Measurements from ENCODE around the gene SPRED1.

GRCh38 chr15:38391191-38391590 lies 138.6 kb downstream of the SPRED1 start:
- TF ChIP-seq POLR2A (IDR thresholded peaks at IDR 0.05) (no peak), CTCF (IDR thresholded peaks at IDR 0.05) (no peak), EP300 (IDR thresholded peaks at IDR 0.05; ENCODE audit: low read depth) (no peak)
